Adrenal gland (tissue), 5 donors: ENCODE data around the gene IGFBP4.

Source experiments
- POLR2A ChIP-seq, 2 donors: fragments of 450-650 bp; IDR thresholded peaks; one replicate each; pipeline ENCODE4 v1.6.1; 2017; ENCODE audit warnings: antibody characterized with exemption in 2 of 2, mild to moderate bottlenecking in 2 of 2, moderate library complexity in 1 of 2
- TF ChIP-seq, protein P1 (sequence below), 6 experiments: fragments of 450-650 bp in 4 of 6; fragments of 200-600 bp in 2 of 6; sonication (generic) in 1 of 6; IDR thresholded peaks; 1 replicate in 5 of 6; 2 replicates in 1 of 6; pipeline versions ENCODE4 v1.5.1 to v1.8.0; 2016 to 2021; ENCODE audit warnings: antibody characterized with exemption in 6 of 6, mild to moderate bottlenecking in 2 of 6, moderate library complexity in 1 of 6
- donor health status: DM: no; HTN: no; CAD: no.

DNA sequence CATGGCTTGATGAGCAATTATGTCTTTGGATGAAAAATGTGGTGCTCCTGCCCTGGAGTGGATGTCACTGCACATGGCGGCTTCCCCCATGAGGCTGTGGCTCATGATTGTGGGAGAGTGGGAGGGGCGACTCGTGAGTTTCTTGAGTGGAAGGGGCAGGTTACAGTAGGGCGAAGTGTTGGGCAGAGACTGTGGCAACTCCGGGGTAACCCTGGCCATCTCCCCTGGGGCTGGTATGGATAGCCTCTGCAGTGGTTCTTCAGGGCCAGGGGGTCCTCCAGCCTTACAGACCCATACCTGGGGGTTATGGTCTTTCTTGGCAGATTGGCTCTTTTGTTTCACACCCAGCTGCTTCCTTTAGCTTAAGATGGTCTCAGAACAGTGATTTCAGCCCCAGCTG, 59.5 kb downstream of the IGFBP4 start:
- TF ChIP-seq POLR2A (IDR thresholded peaks at IDR 0.05), result no peak
- TF ChIP-seq, protein P1, sequence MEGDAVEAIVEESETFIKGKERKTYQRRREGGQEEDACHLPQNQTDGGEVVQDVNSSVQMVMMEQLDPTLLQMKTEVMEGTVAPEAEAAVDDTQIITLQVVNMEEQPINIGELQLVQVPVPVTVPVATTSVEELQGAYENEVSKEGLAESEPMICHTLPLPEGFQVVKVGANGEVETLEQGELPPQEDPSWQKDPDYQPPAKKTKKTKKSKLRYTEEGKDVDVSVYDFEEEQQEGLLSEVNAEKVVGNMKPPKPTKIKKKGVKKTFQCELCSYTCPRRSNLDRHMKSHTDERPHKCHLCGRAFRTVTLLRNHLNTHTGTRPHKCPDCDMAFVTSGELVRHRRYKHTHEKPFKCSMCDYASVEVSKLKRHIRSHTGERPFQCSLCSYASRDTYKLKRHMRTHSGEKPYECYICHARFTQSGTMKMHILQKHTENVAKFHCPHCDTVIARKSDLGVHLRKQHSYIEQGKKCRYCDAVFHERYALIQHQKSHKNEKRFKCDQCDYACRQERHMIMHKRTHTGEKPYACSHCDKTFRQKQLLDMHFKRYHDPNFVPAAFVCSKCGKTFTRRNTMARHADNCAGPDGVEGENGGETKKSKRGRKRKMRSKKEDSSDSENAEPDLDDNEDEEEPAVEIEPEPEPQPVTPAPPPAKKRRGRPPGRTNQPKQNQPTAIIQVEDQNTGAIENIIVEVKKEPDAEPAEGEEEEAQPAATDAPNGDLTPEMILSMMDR (IDR thresholded peaks at IDR 0.05), result no peak
